Measurements from ENCODE around the gene TMEM19.

The TMEM19 gene

DNA sequence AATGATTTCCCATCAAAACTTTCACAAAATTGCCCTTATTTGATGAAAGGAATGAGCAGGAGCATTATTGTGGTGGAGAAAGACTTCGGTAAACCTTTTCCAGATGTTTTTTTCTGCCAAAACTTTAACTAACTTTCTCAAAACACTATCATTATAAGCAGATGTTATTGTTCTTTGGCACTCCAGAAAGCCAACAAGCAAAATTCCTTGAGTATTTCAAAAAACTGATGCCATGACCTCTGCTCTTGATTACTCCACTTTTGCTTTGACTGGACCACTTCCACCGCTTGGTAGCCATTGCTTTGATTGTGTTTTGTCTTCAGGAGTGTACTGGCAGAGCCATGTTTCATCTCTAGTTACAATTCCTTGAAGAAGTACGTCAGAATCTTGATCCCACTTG, 39.1 kb downstream of the TMEM19 start:
- TF ChIP-seq GATA2 (IDR thresholded peaks at IDR 0.05; ENCODE audit: low read depth, low read length) (no peak), GATA3 (IDR thresholded peaks at IDR 0.05; ENCODE audit: low read depth, low read length) (no peak)

DNA sequence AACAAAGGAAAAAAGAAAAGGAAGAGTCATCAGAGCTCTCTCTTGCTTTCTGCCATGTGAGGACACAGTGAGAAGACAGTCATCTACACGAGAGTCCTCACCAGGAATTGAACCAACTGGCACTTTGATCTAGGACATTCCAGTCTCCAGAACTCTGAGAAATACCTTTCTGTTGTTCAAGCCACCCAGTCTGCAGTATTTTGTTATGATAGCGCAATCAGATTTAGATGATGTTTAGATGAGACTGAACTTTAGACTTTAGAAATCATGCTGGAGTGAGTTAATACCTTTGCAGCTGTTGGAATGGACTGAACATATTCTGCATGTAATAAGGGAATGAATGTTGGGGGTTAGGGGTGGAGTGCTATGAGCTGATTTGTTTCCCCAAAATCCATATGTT, 40.7 kb downstream of the TMEM19 start:
- no peak for TF ChIP-seq GATA2 (IDR thresholded peaks at IDR 0.05; ENCODE audit: low read depth, low read length)
- no peak for TF ChIP-seq GATA3 (IDR thresholded peaks at IDR 0.05; ENCODE audit: low read depth, low read length)

DNA sequence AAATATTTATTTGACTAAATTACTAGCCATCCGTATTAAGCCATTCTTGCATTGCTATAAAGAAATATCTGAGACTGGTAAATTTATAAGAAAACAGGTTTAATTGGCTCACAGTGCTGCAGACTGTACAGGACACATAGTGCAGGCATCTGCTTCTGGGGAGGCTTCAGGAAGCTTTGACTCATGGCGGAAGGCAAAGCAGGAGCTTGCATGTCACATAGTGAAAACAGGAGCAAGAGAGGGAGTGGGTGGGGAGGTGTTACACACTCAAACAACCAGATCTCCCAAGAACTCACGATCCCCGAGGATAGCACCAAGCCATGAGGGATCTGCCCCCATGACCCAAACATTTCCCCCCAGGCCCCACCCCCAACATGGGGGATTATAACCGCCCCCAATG, 42.1 kb downstream of the TMEM19 start:
- TF ChIP-seq GATA3 (IDR thresholded peaks at IDR 0.05; ENCODE audit: low read depth, low read length) (no peak), GATA2 (IDR thresholded peaks at IDR 0.05; ENCODE audit: low read depth, low read length) (no peak)

DNA sequence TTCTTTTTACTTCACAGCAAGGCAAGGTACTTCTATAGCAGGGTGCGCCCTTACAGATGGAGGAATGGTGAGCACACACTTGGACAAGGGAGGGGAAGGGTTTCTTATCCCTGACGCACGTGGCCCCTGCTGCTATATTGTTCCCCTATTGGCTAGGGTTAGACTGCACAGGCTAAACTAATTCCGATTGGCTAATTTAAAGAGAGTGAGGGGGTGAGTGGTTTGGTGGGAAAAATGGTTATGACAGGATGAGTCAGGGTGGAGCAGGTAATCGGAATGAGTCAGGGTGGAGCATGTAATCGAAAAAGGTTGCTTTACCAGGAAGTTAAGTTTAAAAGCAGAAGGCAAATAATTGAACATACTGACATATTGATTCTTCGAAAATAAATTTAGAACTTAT, 45.1 kb downstream of the TMEM19 start:
- no peak for TF ChIP-seq GATA2 (IDR thresholded peaks at IDR 0.05; ENCODE audit: low read depth, low read length)
- TF ChIP-seq GATA3 (IDR thresholded peaks at IDR 0.05; ENCODE audit: low read depth, low read length), result no peak

DNA sequence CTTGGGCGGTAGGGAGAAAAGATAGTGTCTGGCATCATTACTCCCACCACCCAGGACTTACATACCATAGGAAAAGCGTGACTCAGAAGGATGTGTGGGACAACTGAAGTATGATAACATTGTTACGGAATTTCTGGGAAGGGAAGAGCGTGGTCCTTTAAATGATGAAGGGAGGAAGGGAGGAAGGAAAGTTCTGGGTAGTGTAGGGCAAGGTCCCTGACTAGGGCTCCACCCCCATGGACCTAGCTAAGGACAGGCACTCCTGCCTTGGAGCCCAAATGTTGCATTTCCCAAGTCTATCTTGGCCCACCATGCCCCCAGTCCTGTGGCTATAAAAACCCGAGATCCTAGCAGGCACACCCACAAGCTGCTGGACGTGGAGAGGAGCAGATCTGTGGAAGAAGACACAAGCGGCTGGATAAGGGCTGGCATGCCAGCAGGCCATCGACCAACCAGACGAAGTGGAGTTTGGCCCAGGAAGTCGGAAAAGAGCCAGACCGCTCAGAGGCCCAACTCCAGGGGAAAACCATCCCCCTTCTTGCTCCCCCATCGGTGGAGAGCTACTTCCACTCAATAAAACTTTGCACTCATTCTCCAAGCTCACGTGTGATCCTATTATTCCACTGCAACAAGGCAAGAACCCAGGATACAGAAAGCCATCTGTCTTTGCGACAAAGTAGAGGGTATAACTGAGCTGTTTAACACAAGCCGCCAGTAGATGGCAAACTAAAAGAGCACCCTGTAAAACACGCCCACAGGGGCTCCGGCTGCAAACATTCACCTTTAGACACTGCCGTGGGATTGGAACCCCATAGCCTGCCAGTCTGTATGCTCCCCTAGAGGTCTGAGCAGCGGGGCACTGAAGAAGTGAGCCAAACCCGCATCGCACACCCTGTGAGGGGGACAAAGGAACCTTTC, 45.8 kb downstream of the TMEM19 start:
- TF ChIP-seq GATA3 (IDR thresholded peaks at IDR 0.05; ENCODE audit: low read depth, low read length), result no peak
- no peak for TF ChIP-seq GATA2 (IDR thresholded peaks at IDR 0.05; ENCODE audit: low read depth, low read length)

DNA sequence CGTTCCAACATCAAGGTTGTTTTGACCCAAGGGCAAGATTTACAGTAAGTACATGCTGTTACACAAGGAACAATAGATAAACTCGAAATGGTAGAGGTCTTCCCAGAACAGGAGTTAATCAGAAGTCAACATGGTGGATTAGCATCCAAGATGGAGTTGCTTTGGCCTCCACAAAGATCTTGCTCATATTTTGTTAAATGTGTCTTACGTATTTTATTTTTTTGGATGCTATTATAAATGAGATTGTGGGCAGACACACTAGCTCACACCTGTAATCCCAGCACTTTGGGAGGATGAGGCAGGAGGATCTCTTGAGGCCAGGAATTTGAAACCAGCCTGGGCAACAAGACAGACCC, 46.5 kb downstream of the TMEM19 start:
- no peak for TF ChIP-seq GATA2 (IDR thresholded peaks at IDR 0.05; ENCODE audit: low read depth, low read length)
- TF ChIP-seq GATA3 (IDR thresholded peaks at IDR 0.05; ENCODE audit: low read depth, low read length), result no peak

DNA sequence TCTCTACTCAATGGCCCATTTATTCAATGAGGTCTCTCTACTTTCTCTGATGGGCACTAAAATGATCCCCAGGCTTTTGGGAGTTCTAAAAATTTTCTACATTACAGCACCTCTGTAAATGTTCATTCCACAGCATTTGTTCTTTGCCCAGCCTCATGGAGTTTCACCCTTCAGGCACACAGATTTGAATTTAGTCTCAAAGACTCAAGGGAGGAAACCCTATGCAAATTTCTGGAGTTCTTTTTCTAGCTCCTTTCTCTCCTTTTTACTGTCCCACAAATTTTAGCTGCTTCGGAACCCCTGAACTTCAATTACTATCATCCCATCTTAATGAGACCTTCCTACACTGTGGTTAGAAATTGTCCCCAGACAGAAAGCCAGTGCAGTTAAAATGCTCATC, 51.3 kb downstream of the TMEM19 start:
- no peak for TF ChIP-seq GATA2 (IDR thresholded peaks at IDR 0.05; ENCODE audit: low read depth, low read length)
- no peak for TF ChIP-seq GATA3 (IDR thresholded peaks at IDR 0.05; ENCODE audit: low read depth, low read length)

DNA sequence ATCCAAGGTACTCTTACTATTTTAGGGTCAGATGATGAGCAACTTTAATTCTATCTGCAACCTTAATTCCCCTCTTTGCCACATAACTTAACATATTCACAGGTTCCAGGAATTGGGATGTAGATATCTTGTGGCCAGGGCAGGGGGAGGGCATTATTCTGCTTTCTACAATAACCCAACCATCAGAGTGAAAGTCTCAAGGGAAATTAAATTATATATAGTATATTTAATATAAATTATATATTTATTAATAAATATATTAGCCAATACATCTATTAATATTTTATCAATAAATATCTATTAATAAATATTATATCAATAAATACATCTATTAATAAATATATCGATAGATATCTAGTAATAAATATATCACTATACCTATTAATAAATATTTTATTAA, 57.1 kb downstream of the TMEM19 start:
- TF ChIP-seq GATA2 (IDR thresholded peaks at IDR 0.05; ENCODE audit: low read depth, low read length), result no peak
- TF ChIP-seq GATA3 (IDR thresholded peaks at IDR 0.05; ENCODE audit: low read depth, low read length), result no peak

DNA sequence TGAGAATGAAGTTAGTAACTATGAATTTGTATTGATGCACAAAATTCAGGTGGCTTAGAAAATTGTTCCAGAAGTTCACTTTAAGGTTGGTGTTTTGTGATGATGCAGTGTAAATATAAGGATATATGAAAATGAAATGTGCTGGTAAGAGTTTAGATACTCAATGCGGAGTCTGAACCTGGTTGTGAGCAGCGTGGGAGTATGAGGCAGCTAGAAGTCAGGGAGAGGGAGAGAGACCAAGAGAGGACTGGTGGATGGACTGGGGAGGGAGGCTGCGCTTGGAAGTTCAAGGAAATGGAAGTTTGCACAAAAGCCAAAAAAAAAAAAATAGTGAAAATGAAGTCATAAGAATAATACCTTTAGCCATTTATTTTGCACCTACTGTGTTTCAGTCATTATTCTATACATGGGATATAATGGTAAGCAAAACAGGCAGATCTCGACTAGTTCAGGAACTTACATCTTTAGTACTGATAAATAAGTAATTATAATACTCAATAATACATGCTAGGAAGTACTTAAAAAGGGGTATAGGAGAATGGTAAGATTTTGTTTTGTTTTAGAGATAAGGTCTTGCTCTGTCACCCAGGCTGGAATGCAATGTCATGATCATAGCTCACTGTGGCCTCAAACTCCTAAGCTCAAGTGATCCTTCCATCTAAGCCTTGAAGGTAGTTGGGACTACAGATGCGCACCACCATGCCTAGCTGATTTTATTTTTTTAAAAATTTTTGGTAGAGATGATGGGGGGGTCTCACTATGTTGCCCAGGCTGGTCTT, 58.8 kb downstream of the TMEM19 start:
- TF ChIP-seq GATA2 (IDR thresholded peaks at IDR 0.05; ENCODE audit: low read depth, low read length) (no peak), GATA3 (IDR thresholded peaks at IDR 0.05; ENCODE audit: low read depth, low read length) (no peak)

DNA sequence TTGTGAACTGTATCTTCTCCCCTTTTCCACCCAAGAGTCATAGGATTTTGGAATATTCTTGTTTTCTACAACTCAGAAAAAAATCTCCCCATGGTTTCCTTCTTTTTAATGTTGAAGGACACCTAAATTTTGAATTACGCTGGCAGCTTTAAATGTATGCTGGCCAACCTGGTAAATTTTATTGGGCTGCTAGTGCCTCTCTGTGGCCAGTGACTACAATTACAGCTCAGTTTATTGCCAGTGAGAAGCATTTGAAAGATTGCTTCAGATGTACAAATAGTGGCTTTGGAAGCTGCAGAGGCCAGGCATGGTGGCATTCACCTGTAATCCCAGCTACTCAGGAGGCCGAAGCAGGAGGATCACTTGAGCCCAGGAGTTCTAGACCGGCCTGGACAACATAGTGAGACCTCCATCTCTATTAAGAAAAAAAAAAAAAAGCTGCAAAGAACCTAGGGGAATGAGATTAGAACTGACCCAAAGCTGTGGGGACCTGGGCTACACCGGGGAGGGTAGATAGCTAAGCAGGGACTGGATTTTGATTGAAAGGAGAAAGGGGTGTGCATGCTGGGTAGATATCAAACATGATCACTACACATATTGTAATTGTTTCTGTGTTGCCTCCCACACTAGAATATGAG, 61.2 kb downstream of the TMEM19 start:
- TF ChIP-seq GATA3 (IDR thresholded peaks at IDR 0.05; ENCODE audit: low read depth, low read length), result no peak
- TF ChIP-seq GATA2 (IDR thresholded peaks at IDR 0.05; ENCODE audit: low read depth, low read length), result no peak

DNA sequence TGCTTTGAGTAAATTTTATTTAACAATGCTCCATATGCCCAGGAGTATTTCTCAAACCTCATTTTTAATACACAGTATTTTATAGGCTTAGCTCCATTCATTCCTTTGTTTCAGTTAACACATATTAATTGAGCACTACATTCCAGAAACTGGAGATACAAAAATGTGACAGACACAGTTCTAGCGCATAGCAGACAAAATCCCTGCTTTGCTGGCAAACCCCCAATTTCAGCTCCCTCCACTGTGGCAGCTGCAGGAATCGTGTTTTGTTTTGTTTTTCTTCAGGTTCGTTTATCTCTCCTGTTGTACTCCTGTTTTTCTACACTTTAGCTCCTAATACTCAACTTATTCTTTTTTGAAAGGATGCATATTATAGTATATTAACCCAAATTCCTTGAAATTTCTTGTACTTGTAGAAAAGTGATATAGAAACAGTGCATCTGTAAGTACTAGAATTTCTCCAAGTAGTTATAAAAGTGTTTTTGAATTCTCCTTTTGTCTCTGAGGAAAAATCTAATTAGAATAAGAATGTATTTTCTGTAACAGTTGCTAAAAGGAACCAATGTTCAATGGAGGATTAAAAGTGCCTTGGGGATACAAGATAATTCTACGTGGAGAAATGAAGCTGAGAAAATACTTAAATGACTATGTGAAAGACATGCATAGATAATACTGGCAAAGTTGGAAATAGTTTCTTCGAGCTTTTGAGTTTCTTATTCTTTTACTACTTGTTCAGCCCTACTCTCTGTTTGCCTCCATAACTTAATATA, 62.4 kb downstream of the TMEM19 start:
- no peak for TF ChIP-seq GATA3 (IDR thresholded peaks at IDR 0.05; ENCODE audit: low read depth, low read length)

DNA sequence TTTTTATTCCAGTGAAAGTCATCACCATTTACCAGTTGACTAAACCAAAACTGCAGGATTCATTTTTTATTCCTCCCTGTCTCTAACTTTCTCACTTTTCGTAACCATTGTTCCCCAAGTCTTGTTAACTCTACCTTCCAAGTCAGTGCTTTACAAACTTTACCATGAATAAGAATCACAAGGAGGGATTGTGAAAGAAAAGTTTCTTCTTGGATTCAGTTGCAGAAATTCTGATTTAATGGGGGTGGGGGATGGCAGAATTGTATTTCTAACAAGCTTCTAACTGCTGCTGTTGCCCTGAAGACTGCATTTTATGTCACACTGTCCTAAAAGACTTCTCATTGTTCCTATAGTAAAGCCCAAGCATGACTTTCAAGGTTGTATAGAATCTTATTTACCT, 63.8 kb downstream of the TMEM19 start:
- no peak for TF ChIP-seq GATA3 (IDR thresholded peaks at IDR 0.05; ENCODE audit: low read depth, low read length)
- no peak for TF ChIP-seq GATA2 (IDR thresholded peaks at IDR 0.05; ENCODE audit: low read depth, low read length)

DNA sequence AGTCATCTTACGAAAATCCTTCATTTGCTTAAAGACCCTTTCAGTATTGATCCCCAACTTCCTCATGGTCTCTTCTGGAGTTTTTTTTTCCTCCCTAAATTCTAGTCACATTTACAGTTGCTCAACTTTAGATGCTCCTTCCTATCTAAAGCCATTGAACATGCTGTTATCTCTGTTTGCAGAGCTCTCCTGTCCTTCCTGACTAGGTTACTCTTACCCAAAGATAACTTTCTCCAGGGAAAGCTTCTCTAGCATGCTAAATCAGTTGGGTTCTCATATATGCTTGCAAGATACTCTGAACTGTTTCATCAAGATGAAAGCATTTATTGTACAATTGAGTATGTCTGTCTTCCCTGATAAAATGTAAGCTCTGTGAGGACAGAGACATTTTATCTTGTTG, 67.0 kb downstream of the TMEM19 start:
- no peak for TF ChIP-seq GATA2 (IDR thresholded peaks at IDR 0.05; ENCODE audit: low read depth, low read length)
- no peak for TF ChIP-seq GATA3 (IDR thresholded peaks at IDR 0.05; ENCODE audit: low read depth, low read length)
